Karpas-422 (cell line): Measurements from ENCODE around the gene METAP1. TPM values are rescaled to one million over a fixed set of nuclear protein-coding genes. Genes with fewer than 3 reads are reported as not detected.
A peak's percentile ranks its signal among the peaks of the same experiment; 100 is the strongest.

Experiments used
- DNase-seq: peaks from one replicate; pipeline ENCODE4 v3.0.0-alpha.2; 2015
- H2AFZ ChIP-seq: fragments of 200-600 bp; sonication (generic); 2 replicates; pipeline ENCODE4 v1.6.1; 2014; ENCODE audit warnings: antibody characterized with exemption, low read length, mixed read lengths
- H3K27ac ChIP-seq: fragments of 200-600 bp; sonication (generic); 2 replicates; pipeline ENCODE4 v1.5.1; 2014; ENCODE audit warnings: mild to moderate bottlenecking, low read length, moderate library complexity
- H3K27me3 ChIP-seq: fragments of 200-600 bp; sonication (generic); 2 replicates; pipeline ENCODE4 v1.6.1; 2014; ENCODE audit warnings: low read length, mixed read lengths
- H3K36me3 ChIP-seq: fragments of 200-600 bp; sonication (generic); 2 replicates; pipeline ENCODE4 v1.6.1; 2014; ENCODE audit warnings: low read length, mixed read lengths; ENCODE audit not compliant: insufficient read depth
- H3K4me1 ChIP-seq: fragments of 200-600 bp; sonication (generic); 2 replicates; pipeline ENCODE4 v1.6.1; 2014; ENCODE audit warnings: mild to moderate bottlenecking, low read length, mixed read lengths
- H3K4me2 ChIP-seq: fragments of 200-600 bp; sonication (generic); 2 replicates; pipeline ENCODE4 v1.6.1; 2014; ENCODE audit warnings: low read length, low read depth, mild to moderate bottlenecking; ENCODE audit not compliant: poor library complexity, severe bottlenecking
- H3K4me3 ChIP-seq: fragments of 200-600 bp; sonication (generic); 2 replicates; pipeline ENCODE4 v1.5.1; 2014; ENCODE audit warnings: mild to moderate bottlenecking, antibody characterized with exemption, low read length, mixed read lengths
- H3K79me2 ChIP-seq: fragments of 200-600 bp; sonication (generic); 2 replicates; pipeline ENCODE4 v1.6.1; 2014; ENCODE audit warnings: mild to moderate bottlenecking, low read length, mixed read lengths
- H3K9ac ChIP-seq: fragments of 200-600 bp; sonication (generic); 2 replicates; pipeline ENCODE4 v1.6.0; 2014; ENCODE audit warnings: low read length
- H3K9me2 ChIP-seq: fragments of 200-600 bp; sonication (generic), shearing (Covaris generic); replicated peaks from 2 replicates; pipeline ENCODE4 v1.6.0; 2014; ENCODE audit warnings: mild to moderate bottlenecking, low read length, moderate library complexity; ENCODE audit not compliant: insufficient read depth
- H3K9me3 ChIP-seq: fragments of 300-700, 200-600 bp; sonication (generic); 2 replicates; pipeline ENCODE4 v1.6.1; 2014; ENCODE audit warnings: low read length, mixed read lengths
- H4K20me1 ChIP-seq: fragments of 200-600 bp; sonication (generic); 2 replicates; pipeline ENCODE4 v1.6.1; 2014; ENCODE audit warnings: mild to moderate bottlenecking, antibody characterized with exemption, low read length, low read depth; ENCODE audit not compliant: insufficient read depth
- total RNA-seq: library from RNA; depleted of rRNA; stranded (reverse); fragments of >200 nt; shearing (Covaris generic); gene quantifications from 2 replicates; pipeline ENCODE4 v1.2.3, GENCODE V29; 2014; ENCODE audit warnings: low replicate concordance

METAP1 gene
- total RNA-seq, 1 experiment from 2014 or later: 95.4 TPM

GRCh38 chr4:99027304-99027703, 31.8 kb downstream of the METAP1 start:
- Histone ChIP-seq H3K79me2 (peaks cover 100% of the 10 kb centered on the region), H3K4me2 (no peak overlapping the region), H2AFZ (no peak overlapping the region), H3K27ac (no peak overlapping the region), H3K9me2 (no peaks in the 10 kb centered on the region), H4K20me1 (no peaks in the 10 kb centered on the region; the same call in 1 of the 2 replicates), H3K9me3 (no peaks in the 10 kb centered on the region), H3K4me3 (no peak overlapping the region), H3K4me1 (peaks cover 20% of the 10 kb centered on the region), H3K9ac (no peak overlapping the region), H3K27me3 (no peaks in the 10 kb centered on the region), H3K36me3 (peaks cover 31% of the 10 kb centered on the region)
- DNase-seq: no peak

- H3K9me2 ChIP-seq: no peaks in the 10 kb centered on the region
- no peak overlapping the region for H2AFZ ChIP-seq
- H3K9ac ChIP-seq: no peak overlapping the region
- no peaks in the 10 kb centered on the region for H3K9me3 ChIP-seq
- DNase-seq: no peak
- no peaks in the 10 kb centered on the region for H3K27me3 ChIP-seq
- peaks cover 33% of the 10 kb centered on the region for H3K36me3 ChIP-seq
- H3K4me2 ChIP-seq: no peak overlapping the region
- no peak overlapping the region for H3K4me3 ChIP-seq
- peaks cover 100% of the 10 kb centered on the region for H3K79me2 ChIP-seq
- H4K20me1 ChIP-seq: no peaks in the 10 kb centered on the region; the same call in 1 of the 2 replicates
- H3K27ac ChIP-seq: no peak overlapping the region
- peaks cover 20% of the 10 kb centered on the region for H3K4me1 ChIP-seq
Measured at GRCh38 chr4:99028187-99028586, 32.7 kb downstream of the METAP1 start.

- Histone ChIP-seq H2AFZ (no peak overlapping the region), H3K4me3 (no peak overlapping the region), H3K36me3 (peaks cover 43% of the 10 kb centered on the region), H3K4me1 (peaks cover 20% of the 10 kb centered on the region), H4K20me1 (no peaks in the 10 kb centered on the region; the same call in 1 of the 2 replicates), H3K9ac (no peak overlapping the region), H3K27me3 (no peaks in the 10 kb centered on the region), H3K79me2 (peaks cover 100% of the 10 kb centered on the region), H3K27ac (no peak overlapping the region), H3K4me2 (peak overlapping the region; percentile 3), H3K9me2 (no peaks in the 10 kb centered on the region), H3K9me3 (peaks cover 3% of the 10 kb centered on the region; the same call in 1 of the 2 replicates)
- no peak for DNase-seq
Measured at GRCh38 chr4:99029018-99029735, 33.7 kb downstream of the METAP1 start.

- H3K79me2 ChIP-seq: peaks cover 97% of the 10 kb centered on the region
- no peaks in the 10 kb centered on the region for H4K20me1 ChIP-seq
- H3K9ac ChIP-seq: no peak overlapping the region
- H3K27ac ChIP-seq: no peak overlapping the region
- H3K4me1 ChIP-seq: peaks cover 20% of the 10 kb centered on the region
- no peak overlapping the region for H3K4me2 ChIP-seq
- H3K27me3 ChIP-seq: no peaks in the 10 kb centered on the region
- peaks cover 48% of the 10 kb centered on the region for H3K36me3 ChIP-seq
- H3K4me3 ChIP-seq: no peak overlapping the region
- no peak overlapping the region for H2AFZ ChIP-seq
- no peaks in the 10 kb centered on the region for H3K9me2 ChIP-seq
- no peak for DNase-seq
- peaks cover 5% of the 10 kb centered on the region; the same call in 1 of the 2 replicates for H3K9me3 ChIP-seq
Measured at GRCh38 chr4:99029852-99030251, 34.3 kb downstream of the METAP1 start.

GRCh38 chr4:99033956-99034355, 38.4 kb downstream of the METAP1 start:
- no peaks in the 10 kb centered on the region for H3K27me3 ChIP-seq
- H3K9ac ChIP-seq: no peak overlapping the region
- H3K79me2 ChIP-seq: peaks cover 94% of the 10 kb centered on the region
- H3K36me3 ChIP-seq: peaks cover 86% of the 10 kb centered on the region
- no peak for DNase-seq
- no peak overlapping the region for H3K4me2 ChIP-seq
- H3K9me2 ChIP-seq: no peaks in the 10 kb centered on the region
- no peak overlapping the region for H3K4me3 ChIP-seq
- peaks cover 20% of the 10 kb centered on the region for H3K9me3 ChIP-seq
- peaks cover 10% of the 10 kb centered on the region for H3K4me1 ChIP-seq
- H2AFZ ChIP-seq: no peak overlapping the region
- H3K27ac ChIP-seq: no peak overlapping the region
- H4K20me1 ChIP-seq: no peaks in the 10 kb centered on the region

GRCh38 chr4:99038213-99038612, 42.7 kb downstream of the METAP1 start:
- Histone ChIP-seq H3K36me3 (peaks cover 69% of the 10 kb centered on the region), H3K27me3 (no peaks in the 10 kb centered on the region), H3K27ac (no peak overlapping the region), H3K4me2 (no peak overlapping the region), H3K9ac (no peak overlapping the region), H2AFZ (no peak overlapping the region), H3K4me3 (no peak overlapping the region), H4K20me1 (no peaks in the 10 kb centered on the region), H3K9me2 (no peaks in the 10 kb centered on the region), H3K9me3 (peaks cover 20% of the 10 kb centered on the region), H3K4me1 (no peaks in the 10 kb centered on the region), H3K79me2 (peaks cover 74% of the 10 kb centered on the region)
- no peak for DNase-seq

GRCh38 chr4:99043346-99043745, 47.8 kb downstream of the METAP1 start:
- no peaks in the 10 kb centered on the region for H3K9me2 ChIP-seq
- no peaks in the 10 kb centered on the region for H4K20me1 ChIP-seq
- no peak overlapping the region for H3K27ac ChIP-seq
- no peak for DNase-seq
- H3K4me3 ChIP-seq: no peak overlapping the region
- no peaks in the 10 kb centered on the region for H3K4me1 ChIP-seq
- H2AFZ ChIP-seq: no peak overlapping the region
- H3K9ac ChIP-seq: no peak overlapping the region
- H3K36me3 ChIP-seq: peaks cover 45% of the 10 kb centered on the region
- no peak overlapping the region for H3K4me2 ChIP-seq
- peaks cover 65% of the 10 kb centered on the region for H3K79me2 ChIP-seq
- H3K9me3 ChIP-seq: peaks cover 5% of the 10 kb centered on the region; the same call in 1 of the 2 replicates
- H3K27me3 ChIP-seq: no peaks in the 10 kb centered on the region

- Histone ChIP-seq H3K4me3 (no peak overlapping the region), H4K20me1 (no peaks in the 10 kb centered on the region), H2AFZ (no peak overlapping the region), H3K9me2 (no peaks in the 10 kb centered on the region), H3K4me1 (peaks cover 16% of the 10 kb centered on the region), H3K79me2 (peaks cover 68% of the 10 kb centered on the region), H3K27ac (no peak overlapping the region), H3K9me3 (no peaks in the 10 kb centered on the region), H3K4me2 (no peak overlapping the region), H3K36me3 (peaks cover 60% of the 10 kb centered on the region), H3K9ac (no peak overlapping the region), H3K27me3 (no peaks in the 10 kb centered on the region)
- DNase-seq: no peak
Measured at GRCh38 chr4:99047710-99048109, 52.2 kb downstream of the METAP1 start.
